Dermis blood vessel endothelial cell (primary cell): Measurements from ENCODE around the gene ANO4. TPM values are rescaled to one million over a fixed set of nuclear protein-coding genes. Genes with fewer than 3 reads are reported as not detected.
"Not testable (repeated sequence)": the region's sequence is repeated elsewhere in the genome, so short reads cannot be mapped to it uniquely, and the experiment has no call there.

Experiments used
- DNase-seq: peaks from one replicate; pipeline ENCODE4 v3.0.0; 2010
- total RNA-seq: library from RNA; depleted of rRNA; stranded (reverse); fragments of >200 nt; gene quantifications from 2 replicates; pipeline ENCODE4 v1.2.3, GENCODE V29; 2014

Gene ANO4
- total RNA-seq, 1 donor from 2014 or later, result 0.85 TPM

GRCh38 chr12:100954118-100954517 lies 159.5 kb downstream of the ANO4 start:
- DNase-seq, result no peak

- DNase-seq, result no peak
These were observed 160.6 kb downstream of the ANO4 start for GRCh38 chr12:100955139-100955538.

- no peak for DNase-seq
These were observed 161.8 kb downstream of the ANO4 start for GRCh38 chr12:100956311-100956852.

GRCh38 chr12:100959481-100959880 lies 164.9 kb downstream of the ANO4 start:
- no peak for DNase-seq

- no peak for DNase-seq
These were observed 167.6 kb downstream of the ANO4 start for GRCh38 chr12:100962086-100962712.

- no peak for DNase-seq
These were observed 168.8 kb downstream of the ANO4 start for GRCh38 chr12:100963381-100963780.

GRCh38 chr12:100964028-100964427 lies 169.5 kb downstream of the ANO4 start:
- no peak for DNase-seq

- DNase-seq, result no peak
These were observed 172.6 kb downstream of the ANO4 start for GRCh38 chr12:100967189-100967588.

GRCh38 chr12:100970894-100971293 lies 176.3 kb downstream of the ANO4 start:
- no peak for DNase-seq

GRCh38 chr12:100972121-100972520 lies 177.5 kb downstream of the ANO4 start:
- DNase-seq, result no peak

GRCh38 chr12:100974341-100974740 lies 179.8 kb downstream of the ANO4 start:
- DNase-seq, result no peak

GRCh38 chr12:100974747-100975146 lies 180.2 kb downstream of the ANO4 start:
- DNase-seq, result no peak

- no peak for DNase-seq
These were observed 182.2 kb downstream of the ANO4 start for GRCh38 chr12:100976735-100977134.

GRCh38 chr12:100980856-100981255 lies 186.3 kb downstream of the ANO4 start:
- DNase-seq, result no peak

- DNase-seq, result no peak
These were observed 188.1 kb downstream of the ANO4 start for GRCh38 chr12:100982511-100983183.

GRCh38 chr12:100984796-100985195 lies 190.2 kb downstream of the ANO4 start:
- no peak for DNase-seq

GRCh38 chr12:100986595-100987547 lies 192.3 kb downstream of the ANO4 start:
- no peak for DNase-seq

- no peak for DNase-seq
These were observed 193.3 kb downstream of the ANO4 start for GRCh38 chr12:100987552-100988521.

GRCh38 chr12:100989509-100989908 lies 194.9 kb downstream of the ANO4 start:
- not testable (repeated sequence) for DNase-seq

- DNase-seq, result no peak
These were observed 196.5 kb downstream of the ANO4 start for GRCh38 chr12:100991102-100991501.

- no peak for DNase-seq
These were observed 197.6 kb downstream of the ANO4 start for GRCh38 chr12:100992194-100992593.

GRCh38 chr12:100993916-100994450 lies 199.4 kb downstream of the ANO4 start:
- no peak for DNase-seq
